NCI-H146 (cell line): ENCODE results near the gene TBCD.

Source experiments
- DNase-seq: peaks from one replicate; lab custom pipeline; 2025; lab: John Stamatoyannopoulos, UW

Gene TBCD

DNA sequence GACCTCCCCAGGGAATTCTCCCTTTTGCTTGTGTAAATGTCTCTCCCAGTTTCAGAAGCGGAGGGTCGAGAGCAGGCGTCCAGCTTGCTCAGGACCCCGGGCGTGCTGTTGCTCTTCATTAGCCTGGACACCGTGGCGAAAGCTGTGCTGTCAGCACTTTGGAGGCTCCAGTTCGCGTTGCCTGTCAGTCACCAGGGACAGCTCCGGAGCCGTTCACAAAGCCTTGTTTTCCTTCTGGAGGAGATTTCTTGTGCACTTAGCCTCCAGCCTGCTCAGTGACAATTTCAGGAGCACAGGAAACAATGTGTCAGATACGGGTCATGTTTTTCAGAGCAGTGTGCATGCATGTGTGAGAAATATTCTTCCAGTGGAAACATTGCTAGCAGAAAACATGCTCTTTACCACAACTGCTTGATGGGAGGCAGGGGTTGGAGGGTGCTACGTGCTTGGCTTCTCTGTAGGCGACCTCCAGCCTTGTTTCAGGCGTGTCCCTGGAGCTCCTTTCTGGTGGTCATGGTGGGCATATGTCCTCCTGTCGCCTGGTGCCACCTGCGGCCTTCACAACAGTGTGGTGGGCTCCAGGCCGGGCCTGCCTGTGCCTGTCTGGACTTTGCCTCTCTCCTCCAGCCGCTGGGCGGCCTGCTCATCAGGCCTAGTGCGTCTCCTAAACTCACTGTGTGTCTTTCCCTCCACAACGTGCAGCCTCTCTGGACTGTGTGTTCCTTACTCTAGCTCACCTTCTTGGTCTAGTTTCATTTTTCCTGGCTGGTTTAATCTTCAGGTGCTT, 59.0 kb downstream of the TBCD start:
- no peak for DNase-seq

DNA sequence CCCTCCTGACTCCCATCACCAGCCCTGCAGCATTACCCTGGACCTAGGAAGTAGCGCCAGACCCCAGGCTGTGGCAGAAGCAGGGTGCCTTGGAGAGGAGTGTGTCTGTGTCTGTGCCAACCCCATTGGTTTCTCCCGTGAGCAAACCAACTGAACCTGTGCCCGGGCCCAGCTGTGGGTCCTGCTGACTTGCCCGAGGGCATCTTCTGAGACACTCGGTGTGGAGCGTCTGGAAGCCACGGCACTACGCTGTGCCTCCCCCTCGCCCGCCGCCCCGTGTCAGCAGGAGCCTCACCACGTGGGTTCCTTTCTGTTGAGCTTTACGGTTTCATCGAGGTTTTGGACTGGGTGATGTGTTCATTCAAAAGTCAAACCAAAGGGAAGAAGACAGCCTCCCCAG, 60.2 kb downstream of the TBCD start:
- no peak for DNase-seq

DNA sequence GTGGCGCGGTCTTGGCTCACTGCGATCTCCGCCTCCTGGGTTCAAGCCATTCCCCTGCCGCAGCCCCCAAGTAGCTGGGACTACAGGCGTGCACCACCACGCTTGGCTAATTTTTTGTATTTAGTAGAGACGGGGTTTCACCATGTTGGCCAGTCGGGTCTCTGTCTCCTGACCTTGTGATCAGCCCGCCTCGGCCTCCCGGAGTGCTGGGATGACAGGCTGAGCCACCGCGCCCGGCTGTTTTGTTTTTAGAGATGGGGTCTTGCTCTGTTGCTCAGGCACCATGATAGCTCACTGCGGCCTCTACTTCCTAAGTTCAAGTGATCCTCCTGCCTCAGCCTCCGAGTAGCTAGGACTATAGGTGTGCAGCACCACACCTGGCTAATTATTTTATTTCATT, 60.7 kb downstream of the TBCD start:
- DNase-seq: no peak

DNA sequence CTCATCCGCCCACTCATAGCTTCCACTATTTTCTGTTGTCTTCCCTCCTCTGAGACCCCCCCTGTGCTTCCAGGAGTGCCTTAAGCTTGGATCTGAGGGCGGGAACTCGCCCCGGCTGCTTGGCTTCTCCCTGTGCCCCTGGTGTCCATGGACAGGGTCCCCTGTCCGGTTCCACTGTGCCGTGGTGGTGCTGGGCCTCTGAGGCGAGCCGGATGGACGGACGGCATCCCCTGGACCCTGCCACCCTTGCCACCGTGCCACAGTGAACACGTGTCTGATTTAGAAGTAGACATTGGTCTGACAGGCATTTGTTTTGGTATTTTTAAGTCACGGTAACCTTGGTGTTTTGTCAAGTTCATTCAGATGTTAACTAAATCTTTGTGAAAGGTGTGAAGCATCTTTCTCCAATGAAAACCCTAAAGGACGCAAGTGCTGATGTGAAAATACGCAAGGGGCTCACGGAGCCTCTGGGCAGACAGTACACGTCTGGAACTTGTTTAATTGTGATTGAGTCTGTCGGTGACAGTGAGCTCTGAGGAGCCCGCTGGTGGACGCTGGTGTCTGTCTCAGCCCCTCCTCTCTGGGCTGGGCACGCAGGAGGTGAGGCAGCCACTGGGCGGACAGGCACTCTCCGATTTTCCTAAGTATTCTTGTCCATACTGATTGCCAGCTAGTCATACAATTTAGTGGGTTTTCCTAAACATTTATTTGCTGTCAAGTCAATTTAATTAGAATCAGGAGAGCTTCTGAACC, 61.6 kb downstream of the TBCD start:
- DNase-seq: no peak

DNA sequence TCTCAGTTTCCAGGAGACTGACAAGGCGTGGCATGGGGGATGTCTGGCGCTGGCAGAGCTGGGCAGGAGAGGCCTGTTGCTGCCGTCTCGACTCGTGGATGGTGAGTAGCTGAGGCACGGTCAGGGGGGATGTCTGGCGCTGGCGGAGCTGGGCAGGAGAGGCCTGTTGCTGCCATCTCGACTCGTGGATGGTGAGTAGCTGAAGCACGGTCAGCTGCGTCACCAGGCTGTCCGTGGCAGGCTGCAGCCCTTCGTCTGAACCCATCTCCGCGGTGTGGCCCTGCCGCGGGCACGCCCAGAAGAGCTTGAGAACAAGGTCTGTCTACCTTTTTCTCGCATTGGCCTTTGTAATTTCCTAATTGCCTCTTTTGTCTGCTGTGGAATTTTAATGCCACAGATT, 63.0 kb downstream of the TBCD start:
- no peak for DNase-seq

DNA sequence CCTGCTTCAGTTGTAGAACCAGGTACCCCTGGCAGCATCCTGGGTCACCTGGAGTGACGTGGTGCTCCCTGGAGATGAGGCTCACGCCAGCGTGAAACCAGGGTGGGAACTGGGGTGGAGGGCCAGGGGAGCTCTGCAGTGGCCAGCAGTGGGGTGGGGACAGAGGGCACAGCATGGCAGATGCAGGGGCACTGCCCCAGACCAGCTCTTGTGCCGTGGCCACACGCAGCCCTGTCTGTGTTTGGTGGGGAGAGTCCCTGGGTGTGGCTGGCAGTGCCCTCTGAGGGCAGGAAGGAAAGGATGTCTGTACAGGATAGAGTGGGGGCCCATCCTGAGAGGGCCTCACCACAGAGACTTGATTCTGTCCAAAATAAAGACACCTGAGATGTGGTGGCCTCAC, 63.5 kb downstream of the TBCD start:
- no peak for DNase-seq

DNA sequence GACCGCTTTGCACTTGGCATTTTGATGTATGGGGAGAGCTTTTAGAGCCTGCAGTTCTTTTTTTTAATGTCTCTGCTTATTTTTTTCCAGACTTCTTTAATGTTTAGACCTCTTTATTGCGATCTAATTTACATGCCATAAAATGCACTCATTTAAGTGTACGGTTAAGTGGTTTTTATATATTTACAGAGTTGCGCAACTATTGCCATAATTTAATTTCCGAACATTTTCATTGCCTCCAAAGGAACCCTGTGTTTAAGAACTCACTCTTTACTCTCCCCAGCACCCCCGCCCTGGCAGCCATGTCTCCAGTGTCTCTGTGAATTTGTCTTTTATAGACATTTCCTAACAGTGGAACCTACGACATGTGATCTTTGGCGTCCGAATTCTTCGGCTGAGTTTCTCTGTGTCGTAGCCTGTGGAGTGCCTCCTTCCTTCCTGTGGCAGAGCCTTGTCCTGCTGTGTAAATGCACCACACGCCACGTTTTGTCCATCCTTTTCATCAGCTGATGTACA, 64.0 kb downstream of the TBCD start:
- no peak for DNase-seq

DNA sequence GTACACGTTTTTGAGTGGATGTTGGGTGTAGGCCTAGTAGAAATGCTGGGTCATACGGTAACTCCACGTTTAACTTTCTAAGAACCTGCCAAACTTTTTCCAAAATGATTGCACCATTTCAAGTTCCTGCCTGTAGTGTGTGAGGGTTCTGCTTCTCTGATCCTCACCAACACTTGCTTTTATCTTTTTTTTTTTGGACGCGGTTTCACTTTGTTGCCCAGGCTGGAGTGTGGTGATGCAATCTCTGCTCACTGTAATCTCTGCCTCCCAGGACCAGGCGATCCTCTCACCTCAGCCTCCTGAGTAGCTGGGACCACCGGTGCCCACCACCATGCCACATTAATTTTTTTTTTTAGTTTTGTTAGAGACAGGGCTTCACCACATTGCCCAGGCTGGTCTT, 64.5 kb downstream of the TBCD start:
- DNase-seq: no peak

DNA sequence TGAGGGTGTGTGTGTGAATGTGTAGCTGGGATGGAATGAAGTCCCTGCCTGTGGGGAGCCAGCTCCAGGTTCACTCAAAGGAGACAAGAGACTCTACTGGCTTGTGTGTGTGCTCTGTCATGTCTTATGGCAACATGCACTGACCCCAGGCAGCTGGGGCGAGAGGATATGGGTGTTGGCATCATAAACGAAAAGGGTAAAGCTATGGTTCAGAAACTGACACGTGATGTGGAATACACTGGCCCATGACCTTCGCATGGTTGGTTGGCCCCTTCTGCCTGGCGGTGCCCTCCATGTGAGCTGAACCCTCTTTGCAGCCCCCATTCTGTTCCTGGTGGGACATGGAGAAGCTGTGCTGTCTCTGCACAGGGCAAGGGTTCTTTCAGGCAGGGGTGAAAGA, 66.1 kb downstream of the TBCD start:
- DNase-seq: no peak

DNA sequence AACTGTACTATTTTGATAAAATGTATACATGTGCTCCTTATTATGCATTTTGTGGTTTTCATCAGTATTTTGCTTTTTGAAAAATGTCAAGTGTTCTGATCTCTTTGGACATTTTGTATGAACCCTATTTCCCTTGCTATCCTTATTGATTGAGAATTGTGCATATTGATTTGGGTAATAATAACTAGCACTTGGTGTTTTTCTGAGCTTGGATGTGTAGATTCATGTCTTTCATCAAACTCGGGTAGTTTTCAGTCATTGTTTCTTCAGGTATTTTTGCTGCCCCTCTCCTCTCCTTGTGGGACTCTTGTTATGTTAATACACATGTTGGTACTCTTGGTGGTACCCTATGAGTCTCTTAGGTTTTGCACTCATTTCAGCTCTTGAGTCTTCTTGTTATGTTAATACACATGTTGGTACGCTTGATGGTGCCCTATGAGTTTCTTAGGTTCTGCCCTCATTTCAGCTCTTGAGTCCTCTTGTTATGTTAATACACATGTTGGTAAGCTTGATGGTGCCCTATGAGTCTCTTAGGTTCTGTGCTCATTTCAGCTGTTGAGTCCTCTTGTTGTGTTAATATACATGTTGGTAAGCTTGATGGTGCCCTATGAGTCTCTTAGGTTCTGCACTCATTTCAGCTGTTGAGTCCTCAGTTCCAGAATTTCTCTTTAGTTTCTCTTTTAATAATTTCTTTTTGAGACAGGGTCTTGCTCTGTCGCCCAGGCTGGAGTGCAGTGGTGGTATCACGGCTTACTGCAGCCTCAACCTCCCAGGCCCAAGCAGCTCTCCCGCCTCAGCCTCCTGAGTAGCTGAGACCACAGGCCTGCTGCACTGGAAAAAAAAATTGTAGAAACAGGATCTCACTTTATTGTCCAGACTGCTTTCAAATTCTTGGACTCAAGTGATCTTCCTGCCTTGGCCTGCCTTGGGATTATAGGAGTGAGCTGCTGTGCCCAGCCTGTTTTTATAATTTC, 68.7 kb downstream of the TBCD start:
- DNase-seq: no peak

DNA sequence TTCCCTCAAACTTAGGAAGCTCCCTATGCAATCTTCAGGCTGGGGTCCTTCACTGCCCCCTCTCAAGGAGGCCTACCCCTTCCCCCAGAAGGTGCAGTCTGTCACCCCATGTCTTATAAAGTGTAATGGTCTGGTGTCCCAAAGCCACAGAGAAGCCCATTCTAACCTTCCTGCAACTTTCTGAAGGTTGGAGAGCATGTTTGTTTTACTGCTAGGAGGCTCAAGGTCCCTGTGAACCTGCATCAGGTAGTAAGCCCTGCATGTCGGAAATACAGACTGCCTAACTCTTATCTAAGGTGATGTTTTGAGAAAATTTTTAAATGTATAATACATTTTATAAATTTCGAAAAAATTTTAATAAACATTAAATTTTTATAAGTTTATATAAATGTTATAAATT, 69.7 kb downstream of the TBCD start:
- no peak for DNase-seq

DNA sequence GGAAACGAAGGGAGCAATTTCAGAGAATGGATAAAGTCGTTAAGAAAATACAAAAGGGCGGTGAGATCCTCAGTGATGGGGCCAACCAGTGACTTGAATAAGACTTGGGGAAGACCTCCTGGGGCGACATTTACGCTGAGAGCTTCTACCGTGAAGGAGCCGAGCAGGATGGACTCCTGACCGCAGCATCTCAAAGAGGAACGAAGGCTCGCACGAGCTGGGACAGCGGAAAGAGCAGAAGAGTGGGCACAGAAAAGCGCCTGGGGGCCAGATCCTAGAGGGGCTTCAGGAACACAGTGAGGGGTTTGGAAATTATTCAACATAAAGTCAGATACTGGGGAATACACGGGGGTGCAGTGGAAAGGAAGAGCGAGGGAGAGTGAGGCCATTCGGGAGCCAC, 70.4 kb downstream of the TBCD start:
- DNase-seq: no peak

DNA sequence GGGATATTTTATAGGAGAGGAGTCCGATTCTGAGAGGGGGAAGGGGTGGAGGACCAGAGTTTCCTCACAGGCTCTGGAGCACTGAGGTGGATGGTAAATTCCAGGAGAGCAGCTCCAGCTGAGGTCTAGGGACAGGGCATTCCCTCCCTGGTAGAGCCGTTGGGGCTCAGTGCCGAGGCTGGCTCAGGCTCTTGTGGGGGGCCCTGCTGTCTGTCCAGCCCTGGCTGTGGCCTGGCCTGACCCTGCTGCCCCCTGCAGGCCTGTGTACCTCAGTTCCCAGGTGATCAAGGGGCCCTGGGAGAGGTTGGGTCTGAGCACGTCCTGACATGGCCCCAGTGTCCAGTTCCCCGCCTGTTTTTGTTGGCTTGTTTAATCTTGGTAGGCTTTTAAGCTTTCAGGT, 71.1 kb downstream of the TBCD start:
- DNase-seq: no peak

DNA sequence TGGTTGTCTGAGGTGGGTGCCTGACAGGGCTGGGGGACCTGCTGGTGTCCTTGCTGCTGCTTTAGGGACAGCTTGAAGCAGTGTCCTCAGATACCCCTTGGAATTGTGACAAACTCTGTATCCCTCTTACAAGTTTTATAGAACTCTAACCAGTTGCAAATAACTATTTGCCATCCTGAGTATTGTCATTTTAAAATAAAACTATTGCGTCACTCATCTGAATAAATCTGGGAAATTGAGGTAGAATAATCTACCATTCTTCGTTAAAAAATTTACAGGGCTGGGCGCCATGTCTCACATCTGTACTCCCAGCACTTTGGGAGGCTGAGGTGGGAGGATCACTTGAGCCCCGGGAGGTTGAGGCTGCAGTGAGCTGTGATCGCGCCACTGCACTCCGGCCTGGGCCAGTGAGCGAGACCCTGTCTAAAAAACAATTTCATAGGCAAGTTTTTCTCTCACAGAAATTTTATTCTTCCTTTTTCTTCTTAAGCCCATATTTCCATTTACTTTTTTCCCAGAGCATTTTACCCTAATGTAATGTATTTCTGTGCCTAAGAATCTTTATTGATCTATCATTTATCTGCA, 73.8 kb downstream of the TBCD start:
- no peak for DNase-seq

DNA sequence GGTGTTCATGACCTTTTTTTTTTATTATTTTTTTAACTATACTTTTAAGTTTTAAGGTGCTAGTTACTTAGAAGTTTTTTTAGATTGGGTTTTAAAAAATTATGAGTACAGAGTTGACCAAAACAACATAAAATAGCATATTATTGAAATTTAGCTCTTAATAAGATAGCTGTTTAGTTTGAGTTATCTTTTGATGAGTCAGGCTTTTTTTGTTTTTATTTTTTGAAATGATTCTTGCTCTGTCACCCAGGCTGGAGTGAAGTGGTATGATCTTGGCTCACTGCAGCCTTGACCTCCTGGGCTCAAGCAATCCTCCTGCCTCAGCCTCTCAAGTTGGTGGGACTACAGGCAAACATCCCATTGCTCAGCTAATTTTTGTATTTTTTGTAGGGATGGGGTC, 74.3 kb downstream of the TBCD start:
- no peak for DNase-seq

DNA sequence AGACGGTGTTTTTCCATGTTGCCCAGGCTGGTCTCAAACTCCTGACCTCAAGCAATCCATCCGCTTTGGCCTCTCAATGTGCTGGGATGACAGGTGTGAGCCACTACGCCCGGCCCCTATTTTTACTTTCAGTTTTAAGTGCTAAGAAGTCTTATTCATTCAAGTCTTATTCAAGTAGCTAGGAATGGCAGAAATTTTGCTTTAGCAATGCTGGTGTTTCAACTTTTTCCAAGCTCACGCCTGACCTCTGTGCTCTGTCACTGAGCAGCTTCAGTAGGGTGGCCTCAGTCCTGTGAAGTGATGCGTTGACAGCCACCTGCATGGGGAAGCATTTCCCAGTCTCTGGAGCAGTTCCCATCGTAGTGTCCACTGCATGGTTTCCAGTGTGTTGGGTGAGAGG, 75.1 kb downstream of the TBCD start:
- no peak for DNase-seq

DNA sequence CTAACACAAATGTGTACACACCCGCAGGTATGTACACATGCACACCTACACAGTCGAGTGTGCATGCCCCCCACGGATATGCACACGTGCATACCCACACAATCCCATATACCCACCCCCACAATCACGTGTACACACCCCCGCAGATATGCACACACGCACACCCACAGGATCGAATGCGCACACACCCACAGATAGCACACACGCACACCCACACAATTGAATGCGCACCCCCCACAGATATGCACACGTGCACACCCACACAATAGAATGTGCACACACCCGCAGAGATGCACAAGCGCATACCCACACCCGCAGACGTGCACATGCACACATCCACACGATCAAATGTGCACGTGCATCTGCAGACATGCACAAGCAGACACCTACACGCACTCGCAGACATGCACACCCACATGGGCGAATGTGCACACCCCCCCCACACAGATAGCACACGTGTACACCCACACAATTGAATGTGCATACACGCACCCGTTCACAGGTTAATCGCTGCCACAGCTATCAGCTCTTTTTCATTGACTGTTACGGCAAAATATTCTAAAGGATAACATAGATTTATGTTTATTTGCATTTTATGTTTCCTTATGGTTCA, 77.1 kb downstream of the TBCD start:
- DNase-seq: no peak

DNA sequence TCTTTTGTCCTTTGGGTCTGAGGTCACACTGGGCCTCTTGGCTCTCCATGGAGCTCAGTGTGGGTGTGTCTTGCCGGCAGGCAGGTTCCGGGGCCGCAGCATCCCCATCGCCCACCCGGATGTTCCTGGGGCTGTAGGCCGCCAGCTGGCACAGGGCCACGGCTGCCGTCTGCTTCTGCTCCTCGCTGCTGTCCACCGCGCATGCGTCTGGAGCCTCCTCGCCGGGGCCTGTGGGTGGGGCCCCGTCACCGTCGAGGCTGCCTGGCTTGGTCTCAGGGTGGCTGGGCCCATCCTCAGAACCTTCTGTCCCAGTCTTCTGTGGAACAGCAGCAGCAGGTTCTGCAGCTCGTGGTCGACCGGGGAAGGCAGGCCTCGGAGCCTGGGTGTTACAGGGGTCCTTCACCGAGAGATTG, 78.4 kb downstream of the TBCD start:
- no peak for DNase-seq

DNA sequence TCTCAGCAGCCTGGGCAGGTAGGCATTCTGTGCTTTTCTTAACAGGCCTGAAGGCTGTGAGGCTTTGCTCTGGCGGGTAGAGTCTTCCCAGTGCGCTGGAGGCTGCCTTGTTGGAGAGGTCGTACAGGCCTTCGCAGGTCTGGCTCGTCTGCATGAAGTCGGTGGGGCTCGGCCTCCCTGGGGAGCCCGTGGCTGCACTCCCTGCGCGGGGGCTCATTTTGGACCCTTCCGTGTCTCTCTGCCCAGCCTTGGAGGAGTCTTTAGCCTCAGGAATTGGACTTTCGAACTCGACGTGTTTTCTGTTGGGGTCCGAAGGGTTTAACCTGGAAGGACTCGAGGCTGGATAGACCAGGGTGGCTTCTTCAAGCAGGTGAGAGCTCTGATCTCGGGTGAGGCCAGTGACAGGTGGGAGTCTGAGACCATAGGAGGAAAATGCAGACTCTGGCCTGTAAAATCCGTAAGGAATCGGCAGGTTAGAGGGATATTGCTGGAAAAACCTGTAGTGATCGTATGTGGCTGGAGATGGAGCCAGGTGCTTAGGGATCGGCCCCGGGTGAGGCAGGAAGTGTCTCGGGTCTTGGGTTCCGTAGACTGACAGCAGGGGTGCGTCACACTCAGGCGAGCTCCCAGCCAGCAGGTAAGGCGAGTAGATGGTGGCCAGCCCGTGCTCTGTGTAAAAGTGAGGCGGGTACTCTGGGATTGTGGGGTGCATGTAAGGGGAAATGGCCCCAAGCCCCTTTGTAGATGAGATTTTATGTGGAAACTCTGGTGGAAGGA, 79.4 kb downstream of the TBCD start:
- DNase-seq: no peak

DNA sequence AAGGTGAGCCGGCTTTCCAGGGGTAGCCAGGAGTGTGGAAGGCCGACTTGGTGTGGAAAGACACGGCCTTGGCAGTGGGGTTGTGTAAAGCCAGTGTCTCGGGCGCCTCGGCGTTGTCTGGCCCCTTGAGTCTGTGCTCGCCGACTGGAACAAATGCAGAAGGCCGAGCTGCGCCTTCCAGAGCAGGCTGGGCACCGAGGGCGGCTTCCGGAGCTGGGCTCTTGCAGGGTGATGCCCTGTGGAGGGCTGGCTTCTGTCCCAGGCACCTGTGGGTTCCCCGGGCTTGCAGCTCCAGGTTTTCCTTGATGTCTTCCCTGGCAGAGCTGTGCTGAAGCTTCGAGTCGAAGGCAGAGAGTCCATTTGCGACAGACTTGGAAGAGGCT, 79.9 kb downstream of the TBCD start:
- DNase-seq: no peak

DNA sequence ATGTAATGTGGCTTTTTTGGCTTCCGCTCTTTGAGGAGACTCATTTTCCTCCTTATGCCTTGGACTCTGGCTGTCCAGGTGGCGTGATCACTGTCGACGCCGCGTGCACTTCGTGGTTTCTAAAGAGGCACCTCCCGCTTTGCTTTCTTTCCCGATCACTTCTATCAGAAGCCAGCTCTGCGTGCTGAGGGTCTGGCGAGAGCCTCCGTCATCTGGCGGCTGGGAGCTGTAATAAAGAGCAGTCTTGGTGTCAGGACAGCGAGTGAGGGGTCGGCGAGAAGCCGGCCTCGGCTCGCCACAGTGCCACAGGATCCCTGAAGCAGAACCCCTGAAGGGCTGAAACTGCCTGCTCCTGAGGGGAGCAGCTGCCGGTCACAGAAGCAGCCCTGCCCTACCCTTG, 80.5 kb downstream of the TBCD start:
- no peak for DNase-seq
